Activated gamma-delta T cell treated with Interleukin-2 at 50 U/mL for 16 hours (primary cell): ENCODE measurements around the gene WDR45B.
A peak's percentile ranks its signal among the peaks of the same experiment; 100 is the strongest.
"Not testable (repeated sequence)": the region's sequence is repeated elsewhere in the genome, so short reads cannot be mapped to it uniquely, and the experiment has no call there.

Experiments
- DNase-seq: peaks from one replicate; pipeline ENCODE4 v3.0.0-alpha.2; 2020

Gene WDR45B

DNA sequence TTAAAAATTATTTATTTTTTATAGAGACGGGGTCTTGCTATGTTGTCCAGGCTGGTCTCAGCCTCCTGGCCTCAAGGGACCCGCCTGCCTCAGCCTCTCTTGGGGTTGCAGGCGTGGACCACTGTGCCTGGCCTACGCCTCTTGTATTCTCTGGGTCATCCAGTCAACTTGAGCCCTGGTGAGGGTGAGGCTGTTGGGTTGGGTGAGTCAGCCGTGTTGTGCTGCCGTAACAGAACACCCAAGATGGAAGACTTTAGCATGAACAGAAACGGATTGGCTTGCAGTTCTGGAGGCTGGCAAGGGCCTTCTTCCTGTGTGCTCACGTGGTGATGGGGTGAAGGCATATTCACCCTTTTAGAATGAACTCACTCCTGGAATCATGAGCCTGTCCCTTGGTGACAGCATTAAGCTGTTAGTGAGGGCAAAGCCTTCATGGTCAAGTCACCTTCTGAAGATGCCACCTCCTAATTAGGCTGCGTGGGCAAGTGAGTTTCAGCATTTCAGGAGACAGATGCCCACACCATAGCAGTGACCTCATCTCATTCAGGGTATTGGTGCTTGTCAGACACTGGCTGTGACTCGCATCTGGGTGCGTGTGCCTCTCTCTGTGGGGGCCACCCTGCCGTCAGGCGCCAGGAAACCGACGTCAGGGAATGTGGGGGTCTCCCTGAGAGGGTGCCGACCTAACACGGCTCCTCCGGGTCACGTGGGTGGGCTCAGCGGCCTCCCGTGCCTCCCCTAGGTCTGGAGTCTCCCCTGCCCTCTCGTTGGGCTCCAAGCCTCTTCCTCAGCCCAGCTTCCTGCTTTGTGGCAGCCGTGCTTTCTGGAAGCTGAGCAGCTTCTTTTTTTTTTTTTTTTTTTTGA is 49.8 kb downstream of the WDR45B start:
- DNase-seq = no peak

DNA sequence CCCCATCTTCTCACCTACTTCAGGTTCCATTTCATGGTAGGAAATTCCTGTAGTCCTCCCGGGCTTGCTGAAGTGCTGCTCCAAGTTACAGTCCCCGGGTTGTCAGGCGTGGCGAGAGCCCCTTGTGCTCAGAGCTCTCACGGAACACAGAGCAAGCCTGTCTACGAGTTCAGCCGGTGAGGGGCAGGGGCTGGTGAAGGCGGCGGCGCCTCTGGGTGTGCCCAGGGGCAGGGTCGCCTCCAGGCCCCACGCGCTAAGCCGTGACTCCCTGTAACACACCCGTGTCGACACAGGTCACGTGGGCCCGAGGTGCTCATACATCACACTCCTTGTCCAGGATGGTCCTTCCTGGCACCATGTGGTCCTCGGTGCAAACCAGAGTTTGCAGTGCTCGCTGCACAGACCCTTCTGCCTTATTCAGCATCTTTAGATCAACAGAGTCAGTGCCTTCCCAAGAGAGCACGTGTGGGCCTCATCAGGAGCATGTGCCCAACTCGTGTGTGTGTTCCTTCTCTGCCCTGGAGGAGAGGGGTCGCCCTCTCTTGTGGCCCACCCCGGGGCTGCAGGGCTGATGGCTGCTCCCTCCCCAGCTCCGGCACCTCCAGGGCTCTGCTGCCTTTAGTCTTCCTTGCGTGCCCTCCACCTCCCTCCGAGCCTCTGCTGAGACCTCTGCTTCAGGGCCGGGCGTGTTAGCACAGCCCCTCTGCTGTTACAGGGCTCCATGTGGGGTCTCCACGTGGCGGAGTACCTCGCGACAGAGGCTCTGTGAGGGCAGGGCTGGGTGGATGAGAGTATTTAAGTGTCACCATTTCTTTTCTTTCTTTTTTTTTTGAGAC is 51.2 kb downstream of the WDR45B start:
- DNase-seq = no peak

DNA sequence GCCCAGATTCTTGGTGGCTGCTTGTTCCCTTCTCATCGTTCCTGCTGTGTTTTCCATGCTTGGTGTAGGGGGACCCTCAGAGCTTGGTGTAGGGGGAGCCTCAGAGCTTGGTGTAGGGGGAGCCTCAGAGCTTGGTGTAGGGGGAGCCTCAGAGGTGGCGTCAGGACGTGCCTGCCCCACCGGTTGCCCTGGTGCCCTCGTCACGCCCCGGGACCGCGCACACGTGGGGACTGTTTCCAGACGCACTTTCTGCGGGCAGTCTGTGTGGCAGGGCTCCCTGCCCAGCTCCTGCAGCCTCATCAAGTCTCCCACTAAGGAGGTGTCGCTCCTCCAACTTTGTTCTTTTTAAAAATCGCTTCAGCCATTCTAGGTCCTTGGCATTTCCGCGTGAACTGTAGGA is 51.9 kb downstream of the WDR45B start:
- DNase-seq = no peak

DNA sequence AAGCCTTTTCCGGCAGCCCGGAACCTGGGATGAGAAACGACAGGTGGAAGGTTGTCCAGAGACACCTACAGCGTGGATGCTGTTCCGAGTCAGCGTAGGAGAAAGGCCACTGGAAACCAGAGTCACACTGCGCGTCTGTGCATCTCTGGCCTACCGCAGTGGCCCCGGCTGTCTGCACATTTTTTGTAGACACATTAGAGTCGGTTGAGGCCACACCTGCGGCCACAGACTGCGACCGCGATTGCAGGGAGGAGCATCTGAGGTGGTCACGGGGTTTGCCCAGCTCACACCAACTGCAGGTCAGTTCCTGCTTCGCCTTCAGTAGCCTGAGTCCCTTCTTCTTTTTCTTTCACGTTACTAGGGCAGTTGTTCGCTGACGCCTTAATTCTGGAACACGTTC is 52.4 kb downstream of the WDR45B start:
- DNase-seq = no peak

DNA sequence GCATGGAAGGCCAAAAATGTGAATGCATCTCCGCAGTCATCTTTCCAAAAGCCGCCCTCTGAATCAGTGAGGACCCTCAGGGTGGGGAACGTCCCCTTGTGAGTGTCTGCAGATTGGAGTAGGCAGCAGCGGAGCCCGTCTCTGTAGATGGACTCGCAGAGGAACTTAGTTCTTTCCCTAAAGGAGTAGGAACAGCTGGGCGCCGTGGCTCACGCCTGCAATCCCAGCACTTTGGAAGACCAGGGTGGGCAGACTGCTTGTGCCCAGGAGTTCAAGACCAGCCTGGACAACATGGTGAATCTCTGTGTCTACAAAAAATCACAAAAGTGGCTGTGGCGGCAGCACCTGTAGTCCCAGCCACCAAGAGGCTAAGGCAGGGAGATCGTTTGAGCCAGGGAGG is 53.7 kb downstream of the WDR45B start:
- no peak for DNase-seq

DNA sequence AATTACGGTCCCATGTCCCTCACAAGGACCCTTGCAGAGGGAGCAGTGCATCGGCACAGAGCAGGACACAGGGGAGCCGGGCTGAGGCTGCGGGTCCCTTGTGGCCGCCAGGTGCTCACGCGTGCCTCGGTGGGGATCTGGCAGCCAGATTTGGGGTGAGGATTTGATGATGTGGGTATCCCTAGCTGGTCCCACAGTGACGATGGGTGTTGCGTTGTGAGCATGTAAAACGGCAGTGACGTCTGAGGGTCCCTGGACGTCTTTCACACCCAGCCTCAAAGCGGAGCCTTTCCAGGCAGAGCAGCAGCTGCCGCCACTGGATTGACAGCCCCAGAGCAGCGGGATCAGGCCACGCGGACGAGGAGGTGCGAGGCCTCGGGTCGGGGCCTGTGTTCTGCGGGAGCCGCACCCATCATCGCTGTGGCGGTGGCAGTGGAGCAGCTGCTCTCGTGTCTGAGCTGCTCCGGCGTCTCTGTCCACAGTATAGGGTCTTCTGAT is 54.6 kb downstream of the WDR45B start:
- DNase-seq = no peak

DNA sequence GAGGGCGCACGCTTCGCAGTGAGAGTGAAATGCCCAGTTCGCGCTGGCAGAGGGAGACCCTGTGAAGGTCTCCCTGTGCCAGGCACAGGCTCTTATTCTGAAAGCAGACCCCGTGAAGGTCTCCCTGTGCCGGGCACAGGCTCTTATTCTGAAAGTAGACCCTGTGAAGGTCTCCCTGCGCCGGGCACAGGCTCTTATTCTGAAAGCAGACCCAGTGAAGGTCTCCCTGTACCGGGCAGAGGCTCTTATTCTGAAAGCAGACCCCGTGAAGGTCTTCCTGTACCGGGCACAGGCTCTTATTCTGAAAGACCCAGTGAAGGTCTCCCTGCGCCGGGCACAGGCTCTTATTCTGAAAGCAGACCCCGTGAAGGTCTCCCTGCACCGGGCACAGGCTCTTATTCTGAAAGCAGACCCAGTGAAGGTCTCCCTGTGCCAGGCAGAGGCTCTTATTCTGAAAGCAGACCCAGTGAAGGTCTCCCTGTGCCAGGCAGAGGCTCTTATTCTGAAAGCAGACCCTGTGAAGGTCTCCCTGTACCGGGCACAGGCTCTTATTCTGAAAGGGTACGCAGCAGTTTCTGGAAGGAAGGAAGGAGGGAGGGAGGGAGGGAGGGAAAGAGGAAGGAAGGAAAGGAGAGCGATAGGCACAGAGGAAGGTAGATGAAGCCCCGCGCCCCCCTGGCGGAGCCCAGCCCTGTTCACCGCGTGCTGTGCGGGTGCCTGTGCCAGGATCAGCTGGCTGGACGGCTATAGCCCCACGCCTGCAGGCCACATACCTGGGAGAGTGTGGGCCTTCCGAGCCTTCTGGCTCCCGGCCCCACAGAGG is 55.3 kb downstream of the WDR45B start:
- DNase-seq = peak; percentile 57

DNA sequence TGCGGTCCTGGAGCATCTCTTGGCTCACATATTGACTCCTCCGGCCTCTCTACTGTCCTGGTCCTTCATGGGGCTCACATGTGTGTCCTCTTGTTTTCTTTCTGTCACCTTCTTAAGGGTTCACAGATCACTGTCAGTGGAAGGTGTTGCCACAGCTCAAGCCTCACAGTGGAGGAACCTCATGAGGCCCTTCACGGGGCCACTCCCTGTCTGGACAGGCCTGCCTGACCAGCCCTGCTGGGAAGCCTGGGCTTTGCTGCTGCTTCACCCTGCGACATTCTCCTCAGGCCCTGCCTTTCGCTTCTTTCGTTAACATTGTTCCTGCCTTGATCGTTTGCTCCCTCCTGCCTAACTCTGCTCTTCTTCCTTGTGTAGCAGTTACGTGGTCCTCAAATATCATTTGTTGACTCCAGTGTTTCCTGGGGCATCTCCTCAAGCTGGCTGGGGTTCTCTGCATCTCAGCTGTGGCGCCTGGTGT is 55.9 kb downstream of the WDR45B start:
- no peak for DNase-seq

DNA sequence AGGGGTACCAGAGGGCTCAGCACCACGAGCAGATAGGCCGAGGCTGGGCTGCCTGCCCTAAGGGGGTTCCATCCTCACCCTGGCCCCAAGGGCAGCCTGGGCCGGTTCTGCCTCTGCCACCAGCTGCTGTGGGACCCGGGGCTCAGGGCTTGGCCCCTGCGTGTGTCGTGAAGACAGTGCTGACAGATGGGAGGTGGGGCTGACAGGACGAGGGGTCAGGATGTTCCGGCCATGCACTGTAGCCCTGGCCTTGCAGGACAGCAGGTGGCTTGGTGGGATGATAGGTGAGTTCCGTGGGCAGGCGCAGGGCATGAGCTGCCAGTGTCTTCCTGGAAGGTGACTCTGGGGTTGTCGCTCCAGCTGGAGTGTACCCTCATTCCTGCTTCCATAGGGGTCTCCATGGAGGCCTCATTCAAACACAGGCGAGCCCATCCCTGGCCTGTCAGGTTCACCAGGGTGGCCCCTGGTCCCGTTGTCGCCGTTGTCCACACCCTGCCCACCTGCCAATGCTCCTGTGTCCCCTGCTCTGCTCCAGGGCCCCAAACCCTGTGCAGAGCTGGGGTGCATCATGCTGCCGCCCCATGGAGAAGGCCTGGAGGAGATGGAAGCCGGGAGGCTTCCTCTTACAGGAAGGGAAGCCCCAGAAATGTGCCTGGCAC is 57.2 kb downstream of the WDR45B start:
- DNase-seq = no peak

DNA sequence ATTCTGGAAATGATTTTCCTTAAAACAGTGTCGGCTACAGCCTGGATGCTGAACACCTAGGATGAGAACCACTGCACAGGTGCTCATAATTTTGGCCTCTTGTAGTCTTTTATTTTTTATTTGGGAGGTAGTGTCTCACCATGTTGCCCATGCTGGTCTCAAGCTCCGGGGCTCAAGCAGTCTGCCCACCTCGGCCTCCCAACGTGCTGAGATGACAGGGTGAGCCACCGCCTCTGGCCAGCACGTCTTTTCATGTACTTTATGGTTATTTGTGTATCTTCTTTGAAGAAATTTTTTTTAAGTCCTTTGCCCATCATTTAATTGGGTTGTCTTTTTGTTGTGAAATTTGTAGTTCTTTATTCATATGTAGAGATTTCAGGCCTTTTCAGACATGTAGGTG is 58.0 kb downstream of the WDR45B start:
- DNase-seq = no peak

DNA sequence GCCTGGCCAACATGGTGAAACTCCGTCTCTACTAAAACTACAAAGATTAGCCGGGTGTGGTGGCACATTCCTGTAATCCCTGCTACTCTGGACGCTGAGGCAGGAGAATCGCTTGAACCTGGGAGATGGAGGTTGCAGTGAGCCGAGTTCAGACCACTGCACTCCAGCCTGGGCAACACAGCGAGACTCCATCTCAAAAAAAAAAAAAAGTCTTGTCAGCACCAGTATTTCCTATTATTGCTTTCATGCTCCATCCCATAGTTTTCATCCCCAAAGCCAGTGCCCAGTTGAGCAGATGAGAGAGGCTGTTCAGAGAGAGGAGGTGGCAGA is 58.4 kb downstream of the WDR45B start:
- DNase-seq = no peak

DNA sequence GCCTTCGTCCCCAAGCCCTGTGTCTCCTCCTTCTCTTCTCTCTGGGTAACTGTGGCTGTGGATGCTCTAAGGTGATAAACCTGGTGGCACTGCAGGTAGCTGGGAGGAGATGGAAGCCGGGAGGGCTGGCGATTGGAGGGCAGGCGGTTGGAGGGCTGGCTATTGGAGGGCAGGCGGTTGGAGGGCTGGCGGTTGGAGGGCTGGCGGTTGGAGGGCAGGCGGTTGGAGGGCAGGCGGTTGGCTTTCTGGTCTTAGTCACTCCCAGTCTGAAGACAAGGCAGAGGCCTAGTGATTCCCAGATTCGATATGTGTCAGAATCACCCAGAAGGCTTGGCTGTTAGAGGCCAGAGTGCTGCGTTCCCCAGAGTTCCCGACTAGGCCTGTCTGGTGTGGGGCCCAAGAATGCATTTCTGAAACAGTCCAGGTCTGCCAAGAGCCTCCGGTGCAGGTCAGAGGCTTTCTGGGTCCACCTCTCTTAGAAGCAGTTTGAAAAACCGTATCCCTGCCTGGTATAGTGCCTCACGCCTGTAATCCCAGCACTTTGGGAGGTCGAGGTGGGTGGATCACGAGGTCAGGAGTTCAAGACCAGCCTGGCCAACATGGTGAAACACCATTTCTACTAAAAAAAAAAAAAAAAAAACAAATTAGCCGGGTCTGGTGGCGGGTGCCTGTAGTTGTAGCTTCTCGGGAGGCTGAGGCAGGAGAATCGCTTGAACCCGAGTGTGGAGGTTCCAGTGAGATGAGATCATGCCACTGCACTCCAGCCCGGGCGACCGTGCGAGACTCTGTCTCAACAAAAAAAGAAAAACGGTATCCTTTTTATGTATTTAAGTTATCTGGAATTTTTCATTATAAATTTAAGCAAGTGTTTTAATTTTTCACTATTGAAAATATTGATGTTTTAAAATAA is 59.7 kb downstream of the WDR45B start:
- DNase-seq = no peak

DNA sequence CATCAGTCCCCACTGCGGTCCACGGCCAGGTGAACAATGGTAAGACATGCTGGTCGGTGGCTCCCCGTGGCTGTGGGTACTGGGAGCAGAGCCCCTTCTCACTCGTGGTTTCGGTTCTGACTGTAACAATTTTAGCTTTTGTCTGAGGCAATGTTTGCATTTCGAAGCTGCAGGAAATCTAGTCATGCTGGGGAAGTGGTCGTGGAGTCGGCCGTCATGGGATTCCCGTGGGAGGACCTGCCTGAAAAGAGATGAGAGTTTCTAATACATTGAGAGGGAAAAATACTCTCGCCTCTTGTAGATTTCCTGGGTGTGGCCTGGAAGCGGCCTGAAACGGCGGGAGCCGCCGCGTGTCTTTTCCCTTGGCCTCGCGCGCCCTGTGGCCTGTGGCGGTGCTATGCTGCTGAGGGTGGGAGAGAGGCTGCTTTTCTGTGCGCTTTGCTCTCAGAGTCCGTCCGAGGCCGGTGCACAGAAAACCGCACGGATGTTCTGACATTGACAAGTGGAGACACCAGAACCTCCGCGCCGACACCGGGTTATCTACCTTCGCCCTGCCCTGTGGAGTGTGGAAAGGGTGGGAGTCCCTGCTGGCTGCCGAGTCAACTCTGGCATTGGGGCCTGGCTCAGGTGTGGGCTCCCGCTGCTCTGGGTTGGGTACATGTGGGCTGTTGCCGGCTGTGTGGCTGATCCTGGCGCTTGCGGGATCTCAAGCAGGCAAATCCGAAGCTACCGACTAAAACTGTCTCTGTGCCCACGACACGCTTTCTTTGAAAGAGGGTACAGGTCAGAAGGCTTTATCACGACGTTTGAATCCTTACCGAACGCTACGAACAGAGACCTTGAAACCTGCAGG is 60.8 kb downstream of the WDR45B start:
- no peak for DNase-seq

DNA sequence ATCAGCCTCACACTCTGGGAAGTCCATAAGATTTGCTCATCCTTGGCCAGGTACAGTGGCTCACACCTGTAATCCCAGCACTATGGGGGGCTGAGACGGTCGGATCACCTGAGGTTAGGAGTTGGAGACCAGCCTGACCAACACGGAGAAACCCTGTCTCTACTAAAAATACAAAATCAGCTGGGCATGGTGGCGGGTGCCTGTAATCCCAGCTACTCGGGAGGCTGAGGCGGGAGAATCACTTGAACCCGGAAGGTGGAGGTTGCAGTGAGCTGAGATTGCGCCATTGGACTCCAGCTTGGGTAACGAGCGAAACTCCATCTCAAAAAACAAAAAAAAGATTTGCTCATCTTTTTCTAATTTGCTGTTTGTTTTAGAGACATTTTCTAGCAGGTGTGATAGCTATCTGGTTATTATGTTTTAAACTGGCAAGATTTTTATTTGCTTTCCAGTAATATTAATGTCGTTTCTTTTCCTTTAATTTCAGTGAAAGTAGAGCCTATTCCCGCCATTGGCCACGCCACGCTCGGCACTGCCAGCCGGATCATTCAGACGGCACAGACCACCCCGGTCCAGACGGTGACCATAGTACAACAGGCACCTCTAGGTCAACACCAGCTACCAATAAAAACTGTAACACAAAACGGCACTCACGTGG is 61.5 kb downstream of the WDR45B start:
- no peak for DNase-seq

DNA sequence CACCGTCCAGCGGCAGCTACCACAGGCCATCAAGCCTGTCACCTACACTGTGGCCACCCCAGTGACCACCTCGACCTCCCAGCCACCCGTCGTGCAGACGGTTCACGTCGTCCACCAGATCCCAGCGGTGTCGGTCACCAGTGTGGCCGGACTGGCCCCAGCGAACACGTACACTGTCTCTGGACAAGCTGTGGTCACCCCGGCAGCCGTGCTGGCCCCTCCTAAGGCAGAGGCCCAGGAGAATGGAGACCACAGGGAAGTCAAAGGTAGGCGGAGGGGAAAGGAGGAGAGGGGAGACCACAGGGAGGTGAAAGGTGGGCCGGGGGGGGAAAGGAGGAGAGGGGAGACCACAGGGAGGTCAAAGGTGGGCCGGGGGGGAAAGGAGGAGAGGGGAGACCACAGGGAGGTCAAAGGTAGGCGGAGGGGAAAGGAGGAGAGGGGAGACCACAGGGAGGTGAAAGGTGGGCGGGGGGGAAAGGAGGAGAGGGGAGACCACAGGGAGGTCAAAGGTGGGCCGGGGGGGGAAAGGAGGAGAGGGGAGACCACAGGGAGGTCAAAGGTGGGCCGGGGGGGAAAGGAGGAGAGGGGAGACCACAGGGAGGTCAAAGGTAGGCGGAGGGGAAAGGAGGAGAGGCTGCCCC is 62.2 kb downstream of the WDR45B start:
- DNase-seq = not testable (repeated sequence)

DNA sequence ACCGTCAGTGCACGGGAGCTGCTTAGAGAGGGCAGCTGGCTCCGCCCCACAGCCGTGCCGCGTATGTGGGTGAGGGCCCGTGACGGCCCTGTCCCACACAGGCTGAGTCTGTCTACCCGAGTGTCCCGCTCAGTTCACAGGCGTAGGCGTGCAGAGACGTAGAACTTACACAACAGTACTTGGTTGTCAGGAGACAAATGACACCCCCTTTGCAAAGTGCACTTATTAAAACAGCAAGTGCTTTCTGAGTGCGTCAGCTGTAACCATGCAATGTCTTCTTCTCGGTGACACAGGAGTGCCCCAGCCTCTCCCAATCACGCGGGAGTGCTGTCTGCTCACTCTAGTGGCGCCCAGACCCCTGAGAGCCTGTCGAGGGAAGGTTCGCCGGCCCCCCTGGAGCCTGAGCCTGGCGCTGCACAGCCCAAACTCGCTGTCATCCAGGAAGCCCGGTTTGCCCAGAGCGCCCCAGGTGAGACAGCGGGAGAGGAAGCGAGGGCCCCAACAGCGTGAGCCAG is 64.5 kb downstream of the WDR45B start:
- peak; percentile 16 for DNase-seq

DNA sequence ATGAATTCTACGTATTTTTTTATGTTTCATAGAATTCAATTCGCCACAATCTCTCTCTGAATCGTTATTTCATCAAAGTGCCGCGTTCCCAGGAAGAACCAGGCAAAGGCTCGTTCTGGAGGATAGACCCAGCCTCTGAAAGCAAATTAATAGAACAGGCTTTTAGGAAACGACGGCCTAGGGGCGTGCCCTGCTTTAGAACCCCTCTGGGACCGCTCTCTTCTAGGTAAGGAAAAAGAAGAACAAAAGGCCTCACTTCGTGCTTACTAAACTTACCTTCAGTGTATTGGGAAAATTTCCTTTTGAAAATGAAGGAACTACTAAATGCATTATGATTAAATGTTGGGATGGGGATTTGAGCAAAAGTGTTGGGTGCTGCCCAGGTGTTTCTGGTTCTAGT is 65.5 kb downstream of the WDR45B start:
- DNase-seq = no peak

DNA sequence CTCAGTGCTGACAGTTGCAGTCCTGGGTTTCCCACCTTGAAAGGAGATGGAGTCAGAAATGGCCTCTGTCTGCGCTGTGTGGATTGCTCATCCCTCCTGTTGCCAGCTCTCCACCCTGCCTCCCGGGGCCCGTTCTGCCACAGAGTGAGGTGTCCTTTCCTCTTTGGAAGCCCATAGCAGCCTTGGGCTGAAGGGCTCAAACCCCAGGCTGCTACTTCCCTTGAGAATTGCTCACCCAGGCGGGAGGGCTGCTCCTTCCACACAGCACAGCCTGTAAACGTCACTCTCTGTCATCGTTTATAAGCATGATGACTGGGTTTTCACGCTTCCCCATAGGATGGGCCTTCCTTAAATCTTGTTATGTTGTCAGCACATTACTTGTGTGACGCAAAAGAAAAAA is 66.0 kb downstream of the WDR45B start:
- DNase-seq = no peak

DNA sequence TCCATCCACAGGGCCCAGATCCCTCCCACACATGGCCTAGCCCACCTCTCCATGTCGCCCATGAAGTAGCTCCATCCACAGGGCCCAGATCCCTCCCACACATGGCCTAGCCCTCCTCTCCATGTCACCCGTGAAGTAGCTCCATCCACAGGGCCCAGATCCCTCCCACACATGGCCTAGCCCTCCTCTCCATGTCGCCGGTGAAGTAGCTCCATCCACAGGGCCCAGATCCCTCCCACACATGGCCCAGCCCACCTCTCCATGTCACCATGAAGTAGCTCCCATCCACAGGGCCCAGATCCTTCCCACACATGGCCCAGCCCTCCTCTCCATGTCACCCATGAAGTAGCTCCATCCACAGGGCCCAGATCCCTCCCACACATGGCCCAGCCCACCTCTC is 68.3 kb downstream of the WDR45B start:
- not testable (repeated sequence) for DNase-seq
